OCI-LY1 (cell line): ENCODE results near the gene ATP5F1D.

Experiments used
- CTCF ChIP-seq: fragments of 200-600 bp; sonication (generic), shearing (Covaris generic); IDR thresholded peaks from 2 replicates; pipeline ENCODE4 v1.5.1; 2017; ENCODE audit warnings: mild to moderate bottlenecking, antibody characterized with exemption, low read length, moderate library complexity, mixed read lengths
- EZH2 ChIP-seq: fragments of 200-600 bp; sonication (generic), shearing (Covaris generic); IDR thresholded peaks from 2 replicates; pipeline ENCODE4 v1.8.0; 2017; ENCODE audit warnings: borderline replicate concordance, mixed run types, mild to moderate bottlenecking, antibody characterized with exemption, low read length, moderate library complexity, mixed read lengths

- TF ChIP-seq CTCF (no peak), EZH2 (no peak)
These were observed 30.2 kb downstream of the ATP5F1D start for GRCh38 chr19:1271528-1272422.
